ENCODE results near the gene LGR5.

DNA sequence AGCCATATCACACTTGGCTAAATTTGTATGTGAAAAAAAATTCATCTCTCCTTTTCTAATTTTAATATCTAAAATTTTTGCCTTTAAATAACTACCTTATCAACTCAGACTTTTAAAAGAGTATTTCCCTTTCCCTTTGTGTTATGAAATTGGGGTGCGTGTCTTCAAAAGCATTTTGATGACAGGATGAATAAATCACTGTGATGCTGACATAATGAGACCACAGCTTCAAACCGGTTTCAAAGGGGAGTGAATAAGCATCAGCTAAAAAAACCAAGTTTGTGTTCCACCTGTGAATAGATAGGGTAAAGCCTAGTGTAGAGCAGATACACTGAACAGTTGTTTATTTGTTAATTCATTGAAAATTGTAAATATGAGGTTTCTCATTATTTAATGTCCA lies 85.0 kb downstream of the LGR5 start:
- no peak for TF ChIP-seq GATA2 (IDR thresholded peaks at IDR 0.05; ENCODE audit: insufficient read depth, insufficient read length, low read depth, low read length)
- TF ChIP-seq POLR2AphosphoS5 (IDR thresholded peaks at IDR 0.05; ENCODE audit: insufficient read depth, low read depth, low read length): no peak
- no peak for TF ChIP-seq POLR2A (IDR thresholded peaks at IDR 0.05; ENCODE audit: low read depth, low read length)

Measured in endothelial cell of umbilical vein (primary cell).